Measurements from ENCODE around the gene GNG7.
"Not testable (repeated sequence)": the region's sequence is repeated elsewhere in the genome, so short reads cannot be mapped to it uniquely, and the experiment has no call there.

The GNG7 gene

DNA sequence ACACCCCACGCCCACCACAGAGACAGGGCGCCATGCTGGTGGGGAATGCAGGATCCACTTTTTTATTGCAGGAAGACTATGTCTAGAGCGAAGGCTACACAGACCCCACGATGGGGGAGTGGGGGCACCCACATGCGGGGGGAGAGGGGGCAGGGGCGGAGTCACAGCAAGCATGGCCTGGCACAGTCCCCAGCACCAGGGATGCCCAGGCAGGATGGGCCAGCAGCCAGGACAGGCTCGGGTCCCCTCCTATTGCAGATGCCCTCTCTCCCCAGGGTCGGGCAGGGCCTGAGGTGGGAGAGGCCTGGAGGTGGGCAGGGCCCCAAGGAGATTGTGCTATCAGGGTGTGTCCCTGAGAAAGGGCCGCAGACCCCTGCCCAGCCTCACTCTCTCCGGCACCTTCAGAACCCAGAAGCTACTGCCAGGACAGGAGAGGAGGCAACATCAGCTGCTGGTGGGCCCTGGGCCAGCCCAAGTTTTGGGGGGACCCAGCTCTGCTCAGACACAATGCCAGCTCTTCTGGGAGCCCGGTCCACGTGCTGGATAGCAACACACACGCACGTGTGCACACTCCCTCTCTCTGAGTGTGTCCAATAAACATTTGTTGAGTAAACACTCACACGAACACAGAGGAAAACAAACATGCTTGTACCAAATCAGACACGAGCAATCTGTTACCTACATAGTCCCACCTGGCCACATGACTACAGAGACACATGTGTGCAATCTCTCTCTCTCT is 12.2 kb upstream of the GNG7 start:
- Histone ChIP-seq H4K91ac (ENCODE audit: low read depth, low read length) (no peak overlapping the region), H3K79me2 (ENCODE audit: control insufficient read depth, insufficient read depth, low read length, poor library complexity) (no peaks in the 10 kb centered on the region), H3K27ac (ENCODE audit: low read depth, low read length) (no peak overlapping the region), H3K18ac (ENCODE audit: low read length) (no peak overlapping the region), H2BK12ac (ENCODE audit: low read length) (no peak overlapping the region), H3K4ac (ENCODE audit: low read depth, low read length) (no peak overlapping the region), H3K4me3 (ENCODE audit: low read depth, low read length) (no peak overlapping the region), H4K8ac (ENCODE audit: low read depth, low read length) (no peak overlapping the region), H3K4me1 (ENCODE audit: control insufficient read depth in 1 of 2, insufficient read depth in 2 of 2, low read length in 2 of 2) (no peaks in the 10 kb centered on the region), H3K4me2 (ENCODE audit: low read length) (no peak overlapping the region), H2BK5ac (ENCODE audit: low read depth, low read length, poor library complexity) (no peak overlapping the region), H3K14ac (ENCODE audit: low read length) (no peak overlapping the region), H2AK5ac (ENCODE audit: low read length) (no peak overlapping the region), H3K9me3 (ENCODE audit: insufficient read depth, low read depth, low read length) (peaks cover 13% of the 10 kb centered on the region), H4K12ac (ENCODE audit: low read depth, low read length) (no peak overlapping the region), H3K23ac (ENCODE audit: low read length) (no peak overlapping the region), H2BK120ac (ENCODE audit: insufficient read depth, low read length, poor library complexity) (no peak overlapping the region), H2AFZ (ENCODE audit: insufficient read depth, low read length, poor library complexity) (no peak overlapping the region), H3K36me3 (ENCODE audit: control insufficient read depth in 1 of 2, insufficient read depth in 2 of 2, low read length in 2 of 2) (no peaks in the 10 kb centered on the region), H3K79me1 (ENCODE audit: low read length) (no peaks in the 10 kb centered on the region), H3K9ac (ENCODE audit: low read length) (no peak overlapping the region), H3K27me3 (ENCODE audit: insufficient read depth, low read length) (peaks cover 2% of the 10 kb centered on the region)
- DNase-seq = no peak
- WGBS (ENCODE audit: extremely low coverage, insufficient coverage, insufficient read length) = no CpG with 5 or more reads among the region's 16 CpGs

DNA sequence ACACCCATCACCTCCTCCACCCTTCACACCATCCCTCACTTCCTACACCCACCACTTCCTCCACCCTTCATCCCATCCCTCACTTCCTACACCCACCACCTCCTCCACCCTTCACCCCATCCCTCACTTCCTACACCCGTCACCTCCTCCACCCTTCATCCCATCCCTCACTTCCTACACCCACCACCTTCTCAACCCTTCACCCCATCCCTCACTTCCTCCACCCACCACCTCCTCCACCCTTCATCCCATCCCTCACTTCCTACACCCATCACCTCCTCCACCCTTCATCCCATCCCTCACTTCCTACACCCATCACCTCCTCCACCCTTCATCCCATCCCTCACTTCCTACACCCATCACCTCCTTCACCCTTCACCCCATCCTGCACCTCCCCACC is 11.6 kb upstream of the GNG7 start:
- not testable (repeated sequence) for H3K14ac ChIP-seq (ENCODE audit: low read length); H4K91ac ChIP-seq (ENCODE audit: low read depth, low read length); H3K4me3 ChIP-seq (ENCODE audit: low read depth, low read length); H2AK5ac ChIP-seq (ENCODE audit: low read length); H3K9ac ChIP-seq (ENCODE audit: low read length); H3K23ac ChIP-seq (ENCODE audit: low read length); H2BK120ac ChIP-seq (ENCODE audit: insufficient read depth, low read length, poor library complexity); H2BK5ac ChIP-seq (ENCODE audit: low read depth, low read length, poor library complexity); H3K4me1 ChIP-seq (ENCODE audit: control insufficient read depth in 1 of 2, insufficient read depth in 2 of 2, low read length in 2 of 2); H4K12ac ChIP-seq (ENCODE audit: low read depth, low read length); H3K4ac ChIP-seq (ENCODE audit: low read depth, low read length); DNase-seq; H3K36me3 ChIP-seq (ENCODE audit: control insufficient read depth in 1 of 2, insufficient read depth in 2 of 2, low read length in 2 of 2); H2AFZ ChIP-seq (ENCODE audit: insufficient read depth, low read length, poor library complexity); H3K27me3 ChIP-seq (ENCODE audit: insufficient read depth, low read length); H3K18ac ChIP-seq (ENCODE audit: low read length); H2BK12ac ChIP-seq (ENCODE audit: low read length); H3K4me2 ChIP-seq (ENCODE audit: low read length); H3K79me2 ChIP-seq (ENCODE audit: control insufficient read depth, insufficient read depth, low read length, poor library complexity); H3K27ac ChIP-seq (ENCODE audit: low read depth, low read length); H4K8ac ChIP-seq (ENCODE audit: low read depth, low read length); H3K79me1 ChIP-seq (ENCODE audit: low read length)
- WGBS (ENCODE audit: extremely low coverage, insufficient coverage, insufficient read length) = no CpG with 5 or more reads among the region's 1 CpG
- peaks cover 13% of the 10 kb centered on the region for H3K9me3 ChIP-seq (ENCODE audit: insufficient read depth, low read depth, low read length)

DNA sequence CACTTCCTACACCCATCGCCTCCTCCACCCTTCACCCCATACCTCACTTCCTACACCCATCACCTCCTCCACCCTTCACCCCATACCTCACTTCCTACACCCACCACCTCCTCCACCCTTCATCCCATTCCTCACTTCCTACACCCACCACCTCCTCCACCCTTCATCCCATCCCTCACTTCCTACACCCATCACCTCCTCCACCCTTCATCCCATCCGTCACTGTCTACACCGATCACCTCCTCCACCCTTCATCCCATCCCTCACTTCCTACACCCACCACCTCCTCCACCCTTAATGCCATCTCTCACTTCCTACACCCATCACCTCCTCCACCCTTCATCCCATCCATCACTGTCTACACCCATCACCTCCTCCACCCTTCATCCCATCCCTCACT is 10.7 kb upstream of the GNG7 start:
- not testable (repeated sequence) for H2BK120ac ChIP-seq (ENCODE audit: insufficient read depth, low read length, poor library complexity); H3K79me2 ChIP-seq (ENCODE audit: control insufficient read depth, insufficient read depth, low read length, poor library complexity); H3K18ac ChIP-seq (ENCODE audit: low read length); H3K23ac ChIP-seq (ENCODE audit: low read length); H4K8ac ChIP-seq (ENCODE audit: low read depth, low read length); H4K12ac ChIP-seq (ENCODE audit: low read depth, low read length); H2AFZ ChIP-seq (ENCODE audit: insufficient read depth, low read length, poor library complexity); H3K4ac ChIP-seq (ENCODE audit: low read depth, low read length); H2AK5ac ChIP-seq (ENCODE audit: low read length); H3K27ac ChIP-seq (ENCODE audit: low read depth, low read length); H3K27me3 ChIP-seq (ENCODE audit: insufficient read depth, low read length); H2BK5ac ChIP-seq (ENCODE audit: low read depth, low read length, poor library complexity); DNase-seq; H3K79me1 ChIP-seq (ENCODE audit: low read length); H3K36me3 ChIP-seq (ENCODE audit: control insufficient read depth in 1 of 2, insufficient read depth in 2 of 2, low read length in 2 of 2); H2BK12ac ChIP-seq (ENCODE audit: low read length); H4K91ac ChIP-seq (ENCODE audit: low read depth, low read length); H3K4me1 ChIP-seq (ENCODE audit: control insufficient read depth in 1 of 2, insufficient read depth in 2 of 2, low read length in 2 of 2); H3K9ac ChIP-seq (ENCODE audit: low read length); H3K4me2 ChIP-seq (ENCODE audit: low read length); H3K14ac ChIP-seq (ENCODE audit: low read length)
- WGBS (ENCODE audit: extremely low coverage, insufficient coverage, insufficient read length) = 100% methylated on average over 3 of the region's 3 CpGs
- Histone ChIP-seq H3K4me3 (ENCODE audit: low read depth, low read length) (peak overlapping the region; percentile 23), H3K9me3 (ENCODE audit: insufficient read depth, low read depth, low read length) (peaks cover 13% of the 10 kb centered on the region)

DNA sequence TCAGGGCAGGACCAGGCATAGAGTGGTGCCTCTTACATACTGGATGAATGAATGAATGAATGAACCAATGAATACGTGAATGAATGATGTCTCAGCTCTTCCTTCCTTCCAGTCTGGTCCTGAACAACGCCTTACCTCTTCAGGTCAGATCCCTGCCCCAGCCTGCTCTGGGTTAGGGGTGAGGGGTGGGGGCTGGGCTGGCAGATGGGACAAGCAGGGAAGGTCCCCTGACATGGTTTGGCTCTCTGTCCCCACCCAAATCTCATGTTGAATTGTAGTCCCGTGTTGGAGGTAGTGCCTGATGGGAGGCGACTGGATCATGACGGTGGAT is 9.3 kb upstream of the GNG7 start:
- Histone ChIP-seq H2BK120ac (ENCODE audit: insufficient read depth, low read length, poor library complexity) (no peak overlapping the region), H3K27me3 (ENCODE audit: insufficient read depth, low read length) (no peaks in the 10 kb centered on the region), H3K23ac (ENCODE audit: low read length) (no peak overlapping the region), H3K4ac (ENCODE audit: low read depth, low read length) (no peak overlapping the region), H3K14ac (ENCODE audit: low read length) (no peak overlapping the region), H2AFZ (ENCODE audit: insufficient read depth, low read length, poor library complexity) (no peak overlapping the region), H3K27ac (ENCODE audit: low read depth, low read length) (no peak overlapping the region), H3K4me1 (ENCODE audit: control insufficient read depth in 1 of 2, insufficient read depth in 2 of 2, low read length in 2 of 2) (no peaks in the 10 kb centered on the region), H3K79me1 (ENCODE audit: low read length) (no peaks in the 10 kb centered on the region), H4K8ac (ENCODE audit: low read depth, low read length) (no peak overlapping the region), H3K9me3 (ENCODE audit: insufficient read depth, low read depth, low read length) (peaks cover 13% of the 10 kb centered on the region), H3K4me2 (ENCODE audit: low read length) (no peak overlapping the region), H2AK5ac (ENCODE audit: low read length) (no peak overlapping the region), H2BK12ac (ENCODE audit: low read length) (no peak overlapping the region), H3K4me3 (ENCODE audit: low read depth, low read length) (no peak overlapping the region), H3K79me2 (ENCODE audit: control insufficient read depth, insufficient read depth, low read length, poor library complexity) (no peaks in the 10 kb centered on the region), H3K36me3 (ENCODE audit: control insufficient read depth in 1 of 2, insufficient read depth in 2 of 2, low read length in 2 of 2) (no peaks in the 10 kb centered on the region), H4K91ac (ENCODE audit: low read depth, low read length) (no peak overlapping the region), H3K9ac (ENCODE audit: low read length) (no peak overlapping the region), H4K12ac (ENCODE audit: low read depth, low read length) (no peak overlapping the region), H3K18ac (ENCODE audit: low read length) (no peak overlapping the region), H2BK5ac (ENCODE audit: low read depth, low read length, poor library complexity) (no peak overlapping the region)
- no peak for DNase-seq
- no CpG with 5 or more reads among the region's 5 CpGs for WGBS (ENCODE audit: extremely low coverage, insufficient coverage, insufficient read length)
